ENCODE measurements around the gene ZNF768. TPM values are rescaled to one million over a fixed set of nuclear protein-coding genes. Genes with fewer than 3 reads are reported as not detected.

Gene ZNF768
- 10 to 100 TPM; 54.5 to 67.2 (median 60.2) TPM for total RNA-seq
- 100 to 1,000 TPM in 1 of 3 donors, 10 to 100 TPM in 2; 49.0 to 125 (median 91.2) TPM for polyA plus RNA-seq
- long read RNA-seq, donor 1, partial matches to known transcripts, result 0 of 19 reads
- long read RNA-seq, donor 1, other reads (novel, unspliced or antisense), result 15 of 19 reads
- long read RNA-seq, donor 2, transcript ZNF768-201 (2 exons, 2,315 nt), result major isoform, 10 of 30 reads
- long read RNA-seq, donor 2, partial matches to known transcripts, result 0 of 30 reads
- long read RNA-seq, donor 2, other reads (novel, unspliced or antisense), result 20 of 30 reads

DNA sequence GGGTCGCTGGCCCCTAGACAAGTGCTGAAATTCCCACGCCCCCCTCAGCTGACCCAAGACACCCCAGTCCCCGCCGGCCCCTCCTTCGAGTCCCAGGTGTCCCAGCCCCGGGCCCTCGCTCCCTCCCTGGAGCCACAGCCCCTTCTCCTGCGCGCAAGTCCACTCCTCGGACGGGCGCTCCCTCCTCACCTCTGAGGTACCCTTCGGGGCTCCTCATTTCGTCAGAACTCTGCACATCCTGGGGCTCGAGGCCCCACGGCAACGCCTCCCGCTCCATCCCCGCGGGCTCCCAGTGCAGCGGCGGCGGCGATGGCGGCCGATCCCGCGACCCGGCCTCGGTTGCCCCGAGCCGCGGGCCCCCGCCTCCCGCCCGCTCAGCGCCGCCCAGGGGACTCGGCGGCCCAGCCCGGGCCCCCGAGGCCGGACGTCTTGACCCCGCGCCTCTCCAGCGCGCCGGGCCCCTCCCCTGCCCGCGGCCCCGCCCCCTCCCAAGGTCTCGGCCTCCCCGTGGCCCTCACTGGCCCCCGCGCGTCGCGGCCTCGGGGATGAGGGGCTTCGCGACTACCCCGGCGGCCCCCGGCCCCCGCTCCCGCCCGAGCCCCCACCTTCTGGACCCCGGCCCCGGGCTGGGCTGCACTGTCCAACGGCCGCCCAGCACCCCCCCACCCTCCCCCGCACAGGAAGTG lies at the start of gene ZNF768:
Gene ZNF768 (minus strand): TSS at position 430 of the 686 bp plus-strand sequence. CDS start 153 bp downstream, at position 277.
- Histone ChIP-seq H3K9me3 (no peaks in the 10 kb centered on the region), H3K36me3 (ENCODE audit: insufficient read depth in 1 of 2, low read depth in 1 of 2) (peaks cover 4 to 20% of the 10 kb centered on the region in 2 donors), H3K27me3 (ENCODE audit: insufficient read depth in 3 of 3, low read length in 2 of 3) (no peaks in the 10 kb centered on the region), H3K27ac (peak within 1 kb of the TSS; percentile 99), H3K4me3 (peak within 1 kb of the TSS; percentile 93), H3K4me1 (peaks cover 17% of the 10 kb centered on the region)
- intact Hi-C loops (cut with DNase I), result loop anchor here (5.0 kb wide), 3 partner anchors 46 to 131 kb away; partner anchors contain the start of genes FBRS (in 1 of the 2), SEPHS2 (in 1 of the 2) and ZNF688 (in 1 of the 2)
- peak; percentile 53 to 69 for DNase-seq
- WGBS, 3 donors, result 1 to 2% (median 1%) methylated on average over 39 to 73 of the region's 73 CpGs
- peak; percentile 48 to 56 (median 51) for ATAC-seq
- no peak for TF ChIP-seq CTCF (IDR thresholded peaks at IDR 0.05)

DNA sequence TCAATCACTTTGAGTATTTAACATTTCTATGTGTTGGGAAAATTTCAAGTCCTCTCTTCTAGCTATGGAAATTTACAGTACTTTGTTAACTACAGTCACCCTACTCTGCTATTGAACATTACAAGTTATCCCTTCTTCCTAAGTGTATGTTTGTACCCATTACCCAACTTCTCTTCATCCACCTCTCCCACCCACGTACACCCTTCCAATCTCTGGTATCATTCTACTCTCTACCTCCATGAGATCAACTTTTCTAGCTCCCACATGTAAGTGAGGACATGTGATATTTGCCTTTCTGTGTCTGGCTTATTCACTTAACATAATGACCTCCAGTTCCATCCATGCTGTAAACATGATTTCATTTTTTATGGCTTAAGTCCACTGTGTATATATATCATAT lies 48.3 kb upstream of the ZNF768 start:
- no peak for DNase-seq
- peaks cover 16% of the 10 kb centered on the region for H3K4me1 ChIP-seq
- intact Hi-C loops (cut with DNase I), result loop anchor here in 1 of 2 donors (5.0 kb wide), 2 partner anchors 47 to 78 kb away; partner anchors contain the start of genes PRR14 and ZNF768
- 70 to 88% (median 82%) methylated on average over 1 of the region's 1 CpG for WGBS, 3 donors
- H3K27ac ChIP-seq, result no peak overlapping the region
- no peak overlapping the region for H3K4me3 ChIP-seq
- TF ChIP-seq CTCF (IDR thresholded peaks at IDR 0.05), result no peak
- peaks cover 0 to 28% of the 10 kb centered on the region in 2 donors for H3K36me3 ChIP-seq (ENCODE audit: insufficient read depth in 1 of 2, low read depth in 1 of 2)
- ATAC-seq, result no peak
- H3K27me3 ChIP-seq (ENCODE audit: insufficient read depth in 3 of 3, low read length in 2 of 3), result no peaks in the 10 kb centered on the region
- H3K9me3 ChIP-seq, result no peaks in the 10 kb centered on the region

DNA sequence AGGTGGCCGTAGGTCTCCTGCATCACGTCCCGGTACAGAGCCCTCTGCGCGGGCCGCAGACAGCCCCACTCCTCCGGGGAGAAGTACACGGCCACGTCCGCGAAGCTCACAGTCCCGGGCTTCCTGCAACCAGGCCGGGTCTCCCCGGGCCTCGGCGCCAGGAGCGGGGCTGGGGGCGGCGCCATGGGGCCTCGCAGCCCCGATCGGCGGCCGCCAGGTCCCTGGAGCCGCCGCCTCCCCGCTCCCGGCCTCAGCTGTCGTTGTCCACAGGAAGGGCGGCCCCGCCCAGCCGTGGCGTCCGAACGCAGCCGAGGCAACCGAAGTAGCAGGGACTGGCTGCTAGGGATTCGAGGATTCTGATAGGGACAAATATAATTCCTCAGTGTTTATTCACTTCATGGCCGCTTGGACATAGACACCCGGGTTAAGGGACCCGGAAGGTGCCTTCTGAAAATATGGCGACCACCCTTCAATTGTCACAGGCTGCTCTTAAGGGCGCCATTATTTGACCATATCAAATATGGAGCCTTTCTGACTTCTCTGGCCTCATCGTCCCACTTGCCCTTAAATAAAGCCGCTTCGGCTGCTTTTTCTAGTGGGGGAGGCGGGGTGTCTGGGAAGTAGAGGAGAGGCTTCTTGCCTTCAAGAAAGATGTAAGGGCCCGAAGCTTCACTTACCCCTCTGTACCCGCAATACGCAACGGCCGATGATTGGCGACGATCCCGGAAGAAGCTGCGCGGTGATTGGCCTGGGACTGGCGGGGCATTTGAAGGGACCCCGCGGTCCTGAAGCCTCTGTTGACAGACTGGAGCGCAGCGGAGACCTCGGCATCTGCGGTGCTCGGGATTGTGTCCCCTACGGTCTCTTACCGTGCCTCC lies 45.3 kb upstream of the ZNF768 start, which contains the start of gene ZNF688:
Gene ZNF688 (minus strand): TSS at position 270 of the 878 bp plus-strand sequence. CDS start 85 bp downstream, at position 185.
- intact Hi-C loops (cut with DNase I), result loop anchor here in 1 of 2 donors (5.0 kb wide), 2 partner anchors 44 to 81 kb away; partner anchors contain the start of genes PRR14 and ZNF768
- 0% methylated on average over 61 to 67 of the region's 67 CpGs for WGBS, 3 donors

More for the DNA sequence above, 45.3 kb upstream of the ZNF768 start, which contains the start of gene ZNF688:
- no peak for TF ChIP-seq CTCF (IDR thresholded peaks at IDR 0.05)
- Histone ChIP-seq H3K36me3 (ENCODE audit: insufficient read depth in 1 of 2, low read depth in 1 of 2) (peaks cover 0 to 9% of the 10 kb centered on the region in 2 donors), H3K27ac (peak within 1 kb of the TSS; percentile 97), H3K4me1 (peaks cover 16% of the 10 kb centered on the region), H3K4me3 (peak within 1 kb of the TSS; percentile 91), H3K27me3 (ENCODE audit: insufficient read depth in 3 of 3, low read length in 2 of 3) (no peaks in the 10 kb centered on the region), H3K9me3 (no peaks in the 10 kb centered on the region)
- DNase-seq, result peak; percentile 96 to 98
- peak; percentile 88 to 90 (median 89) for ATAC-seq
